ACC112 (cell line): ENCODE measurements around the gene ANXA7.

Source experiments
- H2AFZ ChIP-seq: fragments of 200-600 bp; sonication (generic); one replicate; pipeline ENCODE4 v1.6.0; 2017; ENCODE audit warnings: antibody characterized with exemption, low read length; ENCODE audit not compliant: unreplicated experiment
- H3K27ac ChIP-seq: fragments of 200-600 bp; sonication (generic); 2 replicates; pipeline ENCODE4 v1.5.1; 2014; ENCODE audit warnings: low read depth, mild to moderate bottlenecking, antibody characterized with exemption, low read length, moderate library complexity
- H3K27me3 ChIP-seq: fragments of 200-600 bp; sonication (generic); 2 replicates; pipeline ENCODE4 v1.6.1; 2014; ENCODE audit warnings: mild to moderate bottlenecking, antibody characterized with exemption, low read length, moderate library complexity, mixed read lengths; ENCODE audit not compliant: insufficient read depth
- H3K36me3 ChIP-seq: fragments of 200-600 bp; sonication (generic); 2 replicates; pipeline ENCODE4 v1.6.1; 2016; ENCODE audit warnings: mild to moderate bottlenecking, antibody characterized with exemption, low read length, moderate library complexity, mixed read lengths; ENCODE audit not compliant: insufficient read depth
- H3K4me1 ChIP-seq: fragments of 200-600 bp; sonication (generic); one replicate; pipeline ENCODE4 v1.6.1; 2016; ENCODE audit warnings: low read length, mixed read lengths; ENCODE audit not compliant: insufficient read depth, unreplicated experiment, control insufficient read depth
- H3K4me3 ChIP-seq: fragments of 200-600 bp; sonication (generic); 2 replicates; pipeline ENCODE4 v1.5.1; 2014; ENCODE audit warnings: mild to moderate bottlenecking, low read depth, low read length
- H3K79me2 ChIP-seq: fragments of 200-600 bp; sonication (generic); one replicate; pipeline ENCODE4 v1.6.0; 2016; ENCODE audit warnings: low read length; ENCODE audit not compliant: control insufficient read depth, unreplicated experiment, insufficient read depth

Gene ANXA7

GRCh38 chr10:73413528-73414229 is at the start of gene ANXA7:
TSS of gene ANXA7 (minus strand) at chr10:73414058. CDS start at chr10:73400856, 13,202 bp downstream.
- peak within 1 kb of the TSS; percentile 82 for H3K4me3 ChIP-seq
- peaks cover 8% of the 10 kb centered on the region for H3K4me1 ChIP-seq
- peaks cover 44% of the 10 kb centered on the region for H3K79me2 ChIP-seq
- no peaks in the 10 kb centered on the region for H3K27me3 ChIP-seq
- no peaks in the 10 kb centered on the region for H3K36me3 ChIP-seq
- H2AFZ ChIP-seq, result peak within 1 kb of the TSS; percentile 95
- peak within 1 kb of the TSS; percentile 85 for H3K27ac ChIP-seq

DNA sequence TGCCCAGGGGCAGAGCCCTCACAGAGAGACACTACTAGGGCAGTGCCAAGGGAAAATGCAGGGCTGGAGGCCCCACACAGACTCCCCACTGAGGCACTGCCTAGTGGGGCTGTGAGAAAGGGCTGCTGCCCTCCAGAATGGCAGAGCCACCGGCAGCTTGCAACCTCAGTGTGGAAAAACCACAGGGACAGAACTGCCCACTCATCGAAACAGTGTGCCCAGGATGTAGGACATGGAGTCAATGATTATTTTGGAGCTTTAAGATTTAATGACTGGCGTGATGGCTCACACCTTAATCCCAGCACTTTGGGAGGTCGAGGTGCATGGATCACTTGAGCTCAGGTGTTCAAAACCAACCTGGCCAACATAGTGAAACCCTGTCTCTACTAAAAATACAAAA is 47.0 kb upstream of the ANXA7 start:
- no peaks in the 10 kb centered on the region for H3K79me2 ChIP-seq
- H3K4me3 ChIP-seq, result no peak overlapping the region
- no peak overlapping the region for H3K27ac ChIP-seq
- no peaks in the 10 kb centered on the region for H3K4me1 ChIP-seq
- H3K36me3 ChIP-seq, result 0 out of 2 replicates have a peak, but pooled peaks cover 8% of the 10 kb centered on the region
- no peaks in the 10 kb centered on the region for H3K27me3 ChIP-seq
- no peak overlapping the region for H2AFZ ChIP-seq

GRCh38 chr10:73459683-73460314 is 45.9 kb upstream of the ANXA7 start:
- Histone ChIP-seq H3K36me3 (0 out of 2 replicates have a peak, but pooled peaks cover 8% of the 10 kb centered on the region), H3K27ac (no peak overlapping the region), H2AFZ (no peak overlapping the region), H3K27me3 (no peaks in the 10 kb centered on the region), H3K4me3 (no peak overlapping the region), H3K4me1 (no peaks in the 10 kb centered on the region), H3K79me2 (no peaks in the 10 kb centered on the region)

GRCh38 chr10:73456187-73456890 is 42.5 kb upstream of the ANXA7 start:
- H3K27me3 ChIP-seq, result no peaks in the 10 kb centered on the region
- H3K36me3 ChIP-seq, result peaks cover 8% of the 10 kb centered on the region; the same call in 1 of the 2 replicates
- no peak overlapping the region for H3K4me3 ChIP-seq
- H2AFZ ChIP-seq, result no peak overlapping the region
- H3K27ac ChIP-seq, result no peak overlapping the region
- no peaks in the 10 kb centered on the region for H3K4me1 ChIP-seq
- no peaks in the 10 kb centered on the region for H3K79me2 ChIP-seq

DNA sequence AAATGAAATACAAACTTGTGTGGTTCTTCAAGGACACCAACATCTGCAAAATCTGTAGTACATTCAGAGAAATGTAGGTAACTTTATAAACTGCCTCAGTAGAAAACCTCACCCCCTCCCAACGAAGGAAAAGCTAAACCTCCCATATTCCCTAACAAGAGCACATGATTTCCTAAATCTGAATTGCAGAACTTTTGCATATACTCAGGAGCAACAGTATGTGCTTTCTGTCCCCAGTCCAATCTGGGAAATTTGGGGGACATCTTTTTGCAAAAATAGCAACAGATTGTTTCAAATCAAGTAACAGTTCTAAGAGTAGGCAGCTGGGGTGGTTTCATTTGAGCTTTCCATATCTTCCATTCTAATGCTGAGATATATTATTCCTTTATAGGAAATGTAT is 35.3 kb upstream of the ANXA7 start:
- no peaks in the 10 kb centered on the region for H3K4me1 ChIP-seq
- H3K79me2 ChIP-seq, result no peaks in the 10 kb centered on the region
- H2AFZ ChIP-seq, result no peak overlapping the region
- H3K27me3 ChIP-seq, result no peaks in the 10 kb centered on the region
- peaks cover 3% of the 10 kb centered on the region for H3K36me3 ChIP-seq
- H3K4me3 ChIP-seq, result no peak overlapping the region
- no peak overlapping the region for H3K27ac ChIP-seq

- no peaks in the 10 kb centered on the region for H3K79me2 ChIP-seq
- no peak overlapping the region for H2AFZ ChIP-seq
- no peaks in the 10 kb centered on the region for H3K27me3 ChIP-seq
- H3K27ac ChIP-seq, result no peak overlapping the region
- H3K4me1 ChIP-seq, result no peaks in the 10 kb centered on the region
- no peak overlapping the region for H3K4me3 ChIP-seq
- peaks cover 3% of the 10 kb centered on the region for H3K36me3 ChIP-seq
Measured at GRCh38 chr10:73448384-73448783, 34.5 kb upstream of the ANXA7 start.

GRCh38 chr10:73446926-73447325 is 33.1 kb upstream of the ANXA7 start:
- Histone ChIP-seq H3K36me3 (peaks cover 3% of the 10 kb centered on the region; the same call in 1 of the 2 replicates), H3K4me3 (no peak overlapping the region), H3K79me2 (no peaks in the 10 kb centered on the region), H3K27me3 (no peaks in the 10 kb centered on the region), H2AFZ (no peak overlapping the region), H3K4me1 (no peaks in the 10 kb centered on the region), H3K27ac (no peak overlapping the region)

DNA sequence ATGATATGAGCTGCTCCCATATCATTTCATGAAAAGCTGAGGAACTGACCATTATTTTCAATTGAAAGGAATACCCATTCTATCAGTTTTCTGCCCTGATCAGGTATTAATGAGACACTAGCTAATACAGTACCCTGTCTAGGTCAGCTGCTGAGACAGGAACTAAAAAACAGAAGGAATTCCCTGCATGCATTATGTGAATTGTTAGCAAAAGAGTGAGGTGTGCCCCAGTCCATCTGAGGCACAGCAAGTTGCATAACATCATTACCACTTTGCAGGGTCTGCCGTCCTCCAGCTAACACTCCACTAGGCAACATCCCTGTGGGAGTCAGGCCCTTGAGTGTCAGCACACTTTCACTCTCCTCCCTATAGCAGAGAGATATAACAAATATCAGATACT is 30.6 kb upstream of the ANXA7 start:
- H3K27me3 ChIP-seq, result no peaks in the 10 kb centered on the region
- H2AFZ ChIP-seq, result no peak overlapping the region
- H3K27ac ChIP-seq, result no peak overlapping the region
- H3K4me1 ChIP-seq, result peaks cover 11% of the 10 kb centered on the region
- peaks cover 3% of the 10 kb centered on the region; the same call in 1 of the 2 replicates for H3K36me3 ChIP-seq
- H3K4me3 ChIP-seq, result no peak overlapping the region
- no peaks in the 10 kb centered on the region for H3K79me2 ChIP-seq

- Histone ChIP-seq H3K27me3 (no peaks in the 10 kb centered on the region), H3K4me1 (peaks cover 21% of the 10 kb centered on the region), H2AFZ (no peak overlapping the region), H3K79me2 (no peaks in the 10 kb centered on the region), H3K27ac (peak overlapping the region; percentile 64), H3K4me3 (peak overlapping the region; percentile 35; the same call in 1 of the 2 replicates), H3K36me3 (peaks cover 9% of the 10 kb centered on the region; the same call in 1 of the 2 replicates)
Measured at GRCh38 chr10:73439605-73440312, 25.9 kb upstream of the ANXA7 start.

DNA sequence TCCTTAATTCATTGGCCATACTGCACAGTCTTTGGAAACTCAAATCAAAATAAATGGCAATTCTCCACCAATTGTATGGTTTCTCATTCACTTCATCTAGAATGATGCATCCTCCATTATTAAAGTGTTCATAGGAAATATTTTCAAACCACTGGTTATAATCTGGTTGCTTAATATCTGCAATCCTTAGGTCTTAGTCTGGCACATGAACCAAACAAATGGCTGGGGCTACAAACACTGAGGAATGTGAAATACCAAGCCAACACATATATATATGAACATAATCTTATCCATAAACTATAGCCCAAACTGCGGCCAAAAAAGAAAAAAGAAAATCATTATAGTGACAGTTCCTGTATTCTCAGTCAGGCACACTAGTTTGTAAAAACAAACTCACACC is 25.2 kb upstream of the ANXA7 start:
- peaks cover 21% of the 10 kb centered on the region for H3K4me1 ChIP-seq
- H3K27ac ChIP-seq, result peak overlapping the region; percentile 64
- H3K4me3 ChIP-seq, result peak overlapping the region; percentile 35; the same call in 1 of the 2 replicates
- H3K79me2 ChIP-seq, result no peaks in the 10 kb centered on the region
- no peak overlapping the region for H2AFZ ChIP-seq
- no peaks in the 10 kb centered on the region for H3K27me3 ChIP-seq
- H3K36me3 ChIP-seq, result peaks cover 9% of the 10 kb centered on the region; the same call in 1 of the 2 replicates
